Left kidney (tissue), 2 donors: Measurements from ENCODE around the gene CACNG8. TPM values are rescaled to one million over a fixed set of nuclear protein-coding genes. Genes with fewer than 3 reads are reported as not detected.

ENCODE experiments used
- DNase-seq: peaks from one replicate; pipeline ENCODE4 v3.0.0-alpha.2; 2013
- polyA plus RNA-seq: library from polyadenylated mRNA; unstranded; fragments of 120-200 nt; gene quantifications from one replicate; pipeline ENCODE4 v1.2.1, GENCODE V29; 2013; ENCODE audit not compliant: insufficient read length

Gene CACNG8
- polyA plus RNA-seq, 1 donor, result 0.33 TPM

GRCh38 chr19:53961523-53962356 lies 997 bp upstream of the CACNG8 start:
- no peak for DNase-seq

GRCh38 chr19:53965091-53965490 lies 2.4 kb downstream of the CACNG8 start:
- no peak for DNase-seq

GRCh38 chr19:53966931-53967330 lies 4.2 kb downstream of the CACNG8 start:
- no peak for DNase-seq

- DNase-seq, result no peak
These were observed 6.6 kb downstream of the CACNG8 start for GRCh38 chr19:53969366-53969765.

GRCh38 chr19:53971673-53972072 lies 8.9 kb downstream of the CACNG8 start:
- DNase-seq, result no peak

GRCh38 chr19:53977429-53977990 lies 14.8 kb downstream of the CACNG8 start:
- DNase-seq, result peak; percentile 86

- DNase-seq, result peak; percentile 61
These were observed 15.4 kb downstream of the CACNG8 start for GRCh38 chr19:53977991-53978731.

GRCh38 chr19:53978975-53979801 lies 16.5 kb downstream of the CACNG8 start:
- DNase-seq, result no peak

- DNase-seq, result no peak
These were observed 18.0 kb downstream of the CACNG8 start for GRCh38 chr19:53980539-53981375.

GRCh38 chr19:53981376-53981951 lies 18.7 kb downstream of the CACNG8 start:
- DNase-seq, result no peak

GRCh38 chr19:53982001-53982451 lies 19.3 kb downstream of the CACNG8 start:
- no peak for DNase-seq

GRCh38 chr19:53982611-53983010 lies 19.9 kb downstream of the CACNG8 start:
- DNase-seq, result peak; percentile 44

- DNase-seq, result no peak
These were observed 20.9 kb downstream of the CACNG8 start for GRCh38 chr19:53983457-53984289.

GRCh38 chr19:53985863-53986262 lies 23.1 kb downstream of the CACNG8 start:
- DNase-seq, result no peak

GRCh38 chr19:53988981-53989380 lies 26.2 kb downstream of the CACNG8 start:
- no peak for DNase-seq

- DNase-seq, result no peak
These were observed 27.1 kb downstream of the CACNG8 start for GRCh38 chr19:53989600-53990533.

- DNase-seq, result peak; percentile 48
These were observed 28.7 kb downstream of the CACNG8 start, which contains the start of gene CACNG6 for GRCh38 chr19:53991224-53992113. Gene CACNG6 (plus strand): TSS chr19:53991637. CDS start chr19:53992878, 1,241 bp downstream.
